ENCODE measurements around the gene HBM.

- TF ChIP-seq CTCF (IDR thresholded peaks at IDR 0.05) (no peak), POLR2AphosphoS5 (IDR thresholded peaks at IDR 0.05) (no peak)
These were observed 46.5 kb upstream of the HBM start for GRCh38 chr16:119295-119694.

Data from transverse colon (tissue), 4 donors.